GM21515 (cell line): ENCODE data around the gene ATG3.
"Not testable (repeated sequence)": the region's sequence is repeated elsewhere in the genome, so short reads cannot be mapped to it uniquely, and the experiment has no call there.

Experiments used
- ATAC-seq: cut with Tn5 transposase; IDR thresholded peaks from one replicate; pipeline ENCODE4 v1.9.1; 2021; ENCODE audit not compliant: unreplicated experiment

Gene ATG3

GRCh38 chr3:112561484-112561733 is 353 bp downstream of the ATG3 start:
- ATAC-seq = peak; percentile 47

- peak; percentile 30 for ATAC-seq
These were observed 860 bp downstream of the ATG3 start for GRCh38 chr3:112560721-112561483.

- no peak for ATAC-seq
These were observed 1.5 kb downstream of the ATG3 start for GRCh38 chr3:112560307-112560706.

GRCh38 chr3:112557976-112558375 is 3.8 kb downstream of the ATG3 start:
- ATAC-seq = no peak

- ATAC-seq = no peak
These were observed 6.1 kb downstream of the ATG3 start for GRCh38 chr3:112555535-112556170.

GRCh38 chr3:112550859-112551258 is 10.9 kb downstream of the ATG3 start:
- ATAC-seq = no peak

GRCh38 chr3:112546216-112546759 is 15.5 kb downstream of the ATG3 start:
- no peak for ATAC-seq

GRCh38 chr3:112539825-112540650 is 21.7 kb downstream of the ATG3 start:
- ATAC-seq = peak; percentile 87

GRCh38 chr3:112531358-112531781 is 30.4 kb downstream of the ATG3 start:
- no peak for ATAC-seq

GRCh38 chr3:112530573-112530972 is 31.2 kb downstream of the ATG3 start:
- no peak for ATAC-seq

GRCh38 chr3:112524127-112524526 is 37.6 kb downstream of the ATG3 start:
- not testable (repeated sequence) for ATAC-seq

GRCh38 chr3:112519424-112520001 is 42.2 kb downstream of the ATG3 start:
- ATAC-seq = peak; percentile 55

GRCh38 chr3:112518970-112519369 is 42.8 kb downstream of the ATG3 start:
- ATAC-seq = not testable (repeated sequence)

GRCh38 chr3:112514527-112515128 is 47.1 kb downstream of the ATG3 start:
- ATAC-seq = peak; percentile 99

- no peak for ATAC-seq
These were observed 49.4 kb downstream of the ATG3 start for GRCh38 chr3:112512320-112512719.

GRCh38 chr3:112508860-112509259 is 52.9 kb downstream of the ATG3 start:
- no peak for ATAC-seq

GRCh38 chr3:112508261-112508660 is 53.5 kb downstream of the ATG3 start:
- ATAC-seq = no peak

GRCh38 chr3:112505907-112506306 is 55.9 kb downstream of the ATG3 start:
- no peak for ATAC-seq

- ATAC-seq = no peak
These were observed 57.6 kb downstream of the ATG3 start for GRCh38 chr3:112504123-112504522.

GRCh38 chr3:112503304-112503972 is 58.3 kb downstream of the ATG3 start:
- no peak for ATAC-seq
